T-helper 2 cell treated with Interferon-gamma antibody and Interleukin-4, amounts not matched to agents 100 ng/mL and 5 ng/mL, for 36 hours (primary cell): Measurements from ENCODE around the gene ACO2. TPM values are rescaled to one million over a fixed set of nuclear protein-coding genes. Genes with fewer than 3 reads are reported as not detected.
"Not testable (repeated sequence)": the region's sequence is repeated elsewhere in the genome, so short reads cannot be mapped to it uniquely, and the experiment has no call there.

Experiments
- intact Hi-C: fragments of 100-400 bp; cut with micrococcal nuclease; formaldehyde crosslinking; loops from one replicate; pipeline ENCODE4 v1.15.1; 2023
- total RNA-seq: library from RNA; stranded (reverse); gene quantifications from 2 replicates; pipeline ENCODE4 v1.2.3, GENCODE V29; 2022

Gene ACO2
- total RNA-seq, 1 donor from 2014 or later = 87.8 TPM

DNA sequence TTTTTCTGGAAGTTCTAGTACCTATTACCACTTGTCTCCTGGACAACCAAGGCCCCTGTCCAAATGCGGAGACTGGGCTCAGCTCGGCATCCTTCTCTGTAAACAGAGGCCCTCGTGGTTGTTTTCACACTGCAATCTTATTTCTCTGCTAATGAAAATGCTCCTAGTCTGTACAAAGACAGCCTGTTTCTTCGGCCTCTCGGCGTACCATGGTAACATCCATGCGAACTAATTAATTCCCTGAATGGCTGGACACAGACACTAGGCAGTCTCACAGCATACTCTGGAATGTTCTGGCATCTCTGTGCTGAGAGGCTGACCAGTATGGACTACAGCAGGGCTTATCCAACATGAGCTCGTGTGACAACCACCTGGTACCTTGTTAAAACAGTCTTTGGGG lies 69.7 kb downstream of the ACO2 start:
- intact Hi-C loops = no loop called here

DNA sequence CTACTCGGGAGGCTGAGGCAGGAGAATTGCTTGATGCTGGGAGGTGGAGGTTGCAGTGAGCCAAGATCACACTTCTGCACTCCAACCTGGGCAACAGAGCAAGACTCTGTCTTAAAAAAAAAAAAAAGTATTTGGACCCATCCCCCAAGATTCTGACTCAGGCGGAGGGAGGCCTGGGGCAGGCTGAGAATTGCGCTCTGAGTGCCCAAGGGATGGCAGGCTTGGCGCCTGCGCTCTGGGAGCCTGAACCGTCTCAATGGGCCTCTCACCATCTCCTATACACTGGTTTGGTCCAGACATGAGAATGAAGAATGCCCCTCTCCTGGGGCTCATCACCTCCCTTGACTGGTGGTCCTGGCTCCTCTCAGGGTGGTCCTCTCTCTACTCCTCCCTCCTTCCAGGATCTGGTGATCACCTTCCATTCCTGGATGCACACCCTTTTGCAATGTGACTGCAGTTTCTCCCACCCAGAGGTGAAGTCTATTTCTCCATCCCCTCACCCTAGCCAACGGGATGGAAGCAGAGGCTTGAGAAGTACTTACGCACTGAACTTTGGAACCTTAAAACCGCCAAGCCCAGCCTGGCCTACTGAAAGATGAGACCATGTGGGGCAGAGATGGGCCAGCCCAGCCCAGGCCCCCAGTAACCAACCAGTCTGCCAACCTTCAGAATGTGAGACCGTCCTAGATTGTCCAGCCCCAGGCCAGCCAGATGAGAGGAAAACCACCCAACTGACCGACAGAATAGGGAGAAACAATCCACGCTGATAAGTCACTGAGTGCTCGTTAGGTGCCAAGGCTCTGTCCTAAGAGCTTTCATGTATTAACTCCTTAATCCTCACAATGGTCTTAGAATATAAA lies 70.5 kb downstream of the ACO2 start:
- intact Hi-C loops = no loop called here

DNA sequence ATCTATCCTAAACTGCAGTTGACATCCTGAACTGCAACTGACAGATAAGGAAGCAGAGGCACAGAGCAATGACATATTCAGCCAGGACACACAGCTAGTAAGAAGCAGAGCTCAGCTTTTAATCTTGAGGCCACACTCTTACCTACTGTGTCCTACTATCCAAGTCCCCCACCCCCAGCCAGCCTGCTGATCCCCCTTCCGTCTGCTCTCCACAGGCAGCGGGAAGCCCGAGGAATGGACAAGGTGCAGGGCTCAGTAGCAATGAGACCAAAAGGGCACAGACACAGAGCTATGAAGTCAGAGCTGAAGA lies 71.0 kb downstream of the ACO2 start:
- intact Hi-C loops = no loop called here

DNA sequence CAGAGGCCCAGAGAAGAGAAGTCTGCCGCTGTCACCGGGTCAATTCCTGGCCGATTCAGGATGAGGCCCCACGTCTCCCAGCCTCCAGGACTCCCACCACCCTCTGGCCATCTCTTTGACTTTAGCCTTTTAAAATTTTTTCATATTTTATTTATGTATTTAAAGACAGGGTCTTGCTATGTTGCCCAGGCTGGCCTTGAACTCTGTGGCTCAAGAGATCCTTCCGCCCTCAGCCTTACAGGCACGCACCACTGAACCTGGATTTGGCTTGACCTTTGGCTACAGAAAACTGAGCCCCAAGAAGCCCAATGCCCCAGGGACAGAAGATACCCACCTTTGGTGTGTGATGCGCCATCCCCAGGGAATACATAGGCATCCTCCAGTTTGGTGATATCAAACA lies 71.4 kb downstream of the ACO2 start:
- intact Hi-C loops = no loop called here

DNA sequence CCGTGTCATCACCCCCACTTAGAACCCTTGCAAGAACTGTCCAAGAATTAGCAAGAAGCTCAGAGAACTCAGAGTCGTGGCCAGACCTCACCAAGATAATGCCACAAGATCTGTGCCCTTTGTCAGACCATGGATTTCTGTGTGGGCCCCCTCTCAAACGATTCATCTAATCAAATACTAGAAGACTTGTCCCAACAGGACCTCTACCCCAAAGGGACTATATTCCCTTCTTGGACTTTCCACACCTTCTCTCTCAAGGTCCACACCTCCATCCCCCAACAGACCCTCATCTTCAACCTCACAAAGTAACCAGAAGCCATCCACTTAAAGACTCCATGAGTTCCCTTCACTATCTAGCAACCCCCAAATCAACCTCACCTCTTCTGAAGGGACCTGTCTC lies 72.6 kb downstream of the ACO2 start:
- intact Hi-C loops = no loop called here

DNA sequence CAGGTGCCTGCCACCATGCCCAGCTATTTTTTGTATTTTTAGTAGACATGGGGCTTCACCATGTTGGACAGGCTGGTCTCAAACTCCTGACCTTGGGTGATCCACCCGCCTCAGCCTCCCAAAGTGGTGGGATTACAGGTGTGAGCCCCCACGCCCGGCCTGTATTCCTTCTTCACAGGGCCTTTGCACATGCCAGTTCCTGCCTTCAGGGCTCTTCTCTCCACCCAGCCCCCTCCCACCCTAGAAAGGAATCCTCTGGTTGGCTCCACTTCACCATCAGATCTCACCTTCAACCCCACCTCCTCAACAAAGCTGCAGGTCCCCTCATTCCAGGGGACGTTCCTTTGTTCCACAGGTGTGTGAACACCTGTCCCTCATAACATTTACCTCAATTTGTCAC lies 73.3 kb downstream of the ACO2 start:
- intact Hi-C loops = no loop called here

DNA sequence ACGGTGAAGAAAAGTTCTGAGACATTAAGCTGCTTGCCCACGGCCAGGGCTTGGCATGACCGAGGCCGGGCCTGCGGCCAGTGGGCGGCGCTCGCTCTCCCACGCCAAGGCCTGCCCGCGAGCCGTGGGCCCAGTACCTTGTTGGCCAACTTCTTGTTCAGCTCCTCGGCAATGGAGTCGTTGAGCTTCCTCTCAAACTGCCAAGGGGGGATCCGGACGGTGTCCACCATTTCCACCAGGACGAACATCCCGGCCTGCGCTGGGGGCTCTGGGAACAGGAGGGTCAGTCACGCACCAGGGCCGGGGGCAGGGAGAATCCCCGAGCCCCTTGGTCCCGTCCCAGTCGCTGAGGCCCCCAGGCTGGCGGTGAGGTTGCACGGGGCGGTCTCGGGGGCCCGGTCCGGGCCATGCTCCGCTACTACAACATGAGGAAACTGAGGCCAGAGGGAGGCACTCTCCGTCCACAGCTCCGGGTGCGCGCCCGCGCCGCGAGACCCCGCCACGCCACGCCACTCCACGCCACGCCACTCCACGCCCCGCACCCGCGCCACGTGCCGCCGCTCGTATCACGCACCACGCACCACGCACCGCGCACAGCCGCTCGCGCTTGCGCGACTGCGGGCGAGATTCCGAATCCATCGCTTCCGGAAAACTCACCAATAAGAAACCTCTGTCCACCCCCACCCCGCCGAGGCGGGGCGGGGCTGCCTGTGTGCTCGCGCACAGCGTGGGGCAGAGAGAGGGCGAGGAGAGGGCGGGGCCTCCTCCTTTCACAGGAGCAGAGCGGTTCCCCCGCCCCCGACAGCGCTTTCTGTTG lies 75.1 kb downstream of the ACO2 start, which contains the start of gene POLR3H:
POLR3H (minus strand) TSS at position 617 of the 817 bp plus-strand sequence; CDS start at position 248, 369 bp downstream.
- intact Hi-C loops = loop anchor here (1.0 to 2.0 kb wide), 2 partner anchors 45 to 77 kb away; partner anchors contain the start of genes DESI1, PMM1 and XRCC6

DNA sequence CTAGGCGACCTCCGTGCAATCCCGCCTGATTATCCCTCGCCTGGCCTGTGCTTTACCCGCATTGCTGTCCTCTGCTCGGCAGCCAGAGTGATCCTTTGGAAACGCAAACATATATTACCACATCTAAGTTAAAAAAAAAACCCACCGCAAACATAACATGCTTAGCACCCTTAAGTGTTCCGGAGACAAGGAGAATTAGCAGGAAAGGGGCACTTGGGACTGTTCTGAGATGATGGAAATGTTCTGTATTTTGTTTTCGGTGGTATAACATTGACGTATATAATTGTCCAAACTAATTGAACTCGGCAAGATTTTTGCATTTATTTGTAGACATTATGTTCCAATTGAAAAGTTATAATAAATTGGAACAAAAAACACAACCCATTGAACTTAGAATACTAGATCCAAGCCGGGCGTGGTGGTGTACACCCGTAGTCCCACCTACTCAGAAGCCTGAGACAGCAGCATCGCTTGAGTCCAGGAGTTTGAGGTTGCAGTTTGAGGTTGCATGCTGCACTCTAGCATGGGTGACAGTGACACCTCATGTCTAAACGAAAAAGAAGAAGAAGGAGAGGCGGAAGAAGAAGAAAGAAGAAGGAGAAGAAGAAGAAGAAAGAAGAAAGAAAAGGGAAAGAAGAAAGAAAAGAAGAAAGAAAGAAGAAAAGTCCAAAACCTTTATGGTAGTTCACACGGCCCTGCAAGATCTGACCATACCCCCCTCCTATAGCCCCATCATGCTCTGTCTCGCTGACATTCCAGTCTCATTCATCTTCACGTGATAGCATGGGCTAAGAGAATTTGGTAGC lies 76.0 kb downstream of the ACO2 start:
- intact Hi-C loops = loop anchor here (1.0 to 2.0 kb wide), 2 partner anchors 44 to 76 kb away; partner anchors contain the start of genes DESI1, PMM1 and XRCC6

DNA sequence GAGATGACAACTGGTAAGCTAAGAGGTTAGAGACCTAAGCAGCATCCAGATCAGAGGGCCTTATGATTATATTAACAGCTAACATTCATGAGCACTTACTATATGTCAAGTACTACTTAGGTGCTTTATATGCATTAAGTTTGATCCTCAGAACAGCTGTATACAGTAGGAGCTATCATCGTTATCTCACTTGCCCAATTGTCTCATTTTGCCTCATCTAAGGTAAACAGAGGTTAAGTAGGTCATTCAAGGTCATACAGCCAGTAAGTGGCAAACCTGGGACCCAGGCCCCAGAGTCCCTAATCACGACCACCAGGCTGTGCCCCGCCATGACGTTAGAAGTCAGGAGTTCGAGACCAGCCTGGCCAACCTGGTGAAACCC lies 79.9 kb downstream of the ACO2 start:
- intact Hi-C loops = no loop called here

DNA sequence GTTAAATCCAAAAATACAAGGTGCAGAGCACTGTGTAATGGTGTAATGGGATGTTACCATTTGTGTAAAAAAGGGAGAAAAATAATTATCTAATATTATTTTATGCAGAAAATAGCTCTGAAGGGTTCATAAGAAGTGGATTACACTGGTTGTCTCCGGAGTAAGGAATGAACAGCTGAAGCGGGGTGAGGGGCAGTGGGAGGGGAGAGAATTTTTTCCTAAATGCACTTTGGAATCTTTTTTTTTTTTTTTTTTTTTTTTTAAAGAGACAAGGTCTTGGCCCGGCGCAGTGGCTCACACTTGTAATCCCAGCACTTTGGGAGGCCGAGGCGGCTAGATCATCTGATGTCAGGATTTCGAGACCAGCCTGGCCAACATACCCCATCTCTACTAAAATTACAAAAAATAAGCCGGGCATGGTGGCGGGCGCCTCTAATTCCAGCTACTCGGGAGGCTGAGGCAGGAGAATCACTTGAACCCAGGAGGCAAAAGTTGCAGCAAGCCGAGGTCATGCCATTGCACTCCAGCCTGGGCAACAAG lies 82.1 kb downstream of the ACO2 start:
- intact Hi-C loops = no loop called here

DNA sequence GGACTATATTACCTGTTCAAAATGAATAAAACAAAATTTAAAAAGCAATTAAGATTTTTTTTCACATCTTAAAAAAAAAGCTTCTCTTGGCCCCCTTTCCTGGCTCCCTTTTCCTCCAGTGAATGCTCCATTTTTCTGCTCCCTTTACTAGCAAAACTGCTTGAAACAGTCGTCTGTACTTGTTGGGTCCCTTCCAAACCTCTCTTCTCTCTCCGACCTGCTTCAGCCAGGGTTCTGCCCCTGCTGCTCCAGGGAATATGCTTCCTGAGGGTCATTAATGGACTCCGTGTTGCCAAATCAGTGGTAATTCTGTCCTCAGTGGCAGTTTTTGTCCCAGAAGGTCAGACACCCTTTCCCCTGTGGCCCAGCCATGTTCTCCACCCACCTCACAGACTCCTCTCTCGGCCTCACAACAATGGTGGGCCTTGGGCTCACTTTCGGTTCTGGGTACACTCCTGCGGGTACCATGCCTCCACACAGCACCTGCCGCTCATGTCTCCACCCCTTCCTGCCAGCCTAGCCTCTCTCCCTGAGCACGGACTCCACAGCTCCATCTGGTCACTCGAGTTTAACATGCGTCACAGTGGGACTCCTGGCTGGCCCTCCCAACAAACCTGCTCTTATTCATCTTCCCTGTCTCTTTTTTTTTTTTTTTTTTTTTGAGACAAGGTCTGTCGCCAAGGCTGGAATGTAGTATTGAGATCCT lies 83.1 kb downstream of the ACO2 start:
- intact Hi-C loops = no loop called here

DNA sequence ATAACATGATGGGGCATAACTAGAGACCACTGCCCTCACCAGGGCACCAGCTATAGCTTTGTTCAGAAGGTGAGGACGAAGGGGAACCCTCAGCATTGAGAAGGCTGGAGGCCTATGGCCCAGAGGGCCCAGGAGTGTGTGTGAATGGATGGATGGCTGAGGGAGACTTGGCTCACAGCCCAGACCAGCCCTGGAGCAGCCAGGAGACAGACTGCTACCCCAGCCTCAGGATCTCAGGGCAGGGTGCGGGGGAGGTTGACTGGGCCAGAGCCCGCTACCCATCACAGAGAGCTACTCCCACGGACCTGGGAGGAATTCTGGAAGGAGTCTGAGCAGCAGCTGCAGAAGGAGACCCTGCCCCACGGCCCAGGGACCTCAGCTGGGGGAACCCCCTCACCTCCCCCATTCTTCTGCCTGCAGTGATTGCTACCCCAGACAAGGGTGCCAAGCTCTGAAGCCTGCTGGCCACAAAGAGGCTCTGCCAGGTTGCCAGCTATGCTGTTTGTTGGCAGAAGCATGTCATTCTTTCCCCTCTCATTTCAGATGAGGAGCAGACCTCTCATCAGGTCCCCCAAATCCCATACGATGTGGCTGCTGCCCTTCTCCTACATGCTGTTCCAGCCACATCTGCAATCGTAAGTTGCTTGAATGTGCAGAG lies 86.5 kb downstream of the ACO2 start:
- intact Hi-C loops = no loop called here

DNA sequence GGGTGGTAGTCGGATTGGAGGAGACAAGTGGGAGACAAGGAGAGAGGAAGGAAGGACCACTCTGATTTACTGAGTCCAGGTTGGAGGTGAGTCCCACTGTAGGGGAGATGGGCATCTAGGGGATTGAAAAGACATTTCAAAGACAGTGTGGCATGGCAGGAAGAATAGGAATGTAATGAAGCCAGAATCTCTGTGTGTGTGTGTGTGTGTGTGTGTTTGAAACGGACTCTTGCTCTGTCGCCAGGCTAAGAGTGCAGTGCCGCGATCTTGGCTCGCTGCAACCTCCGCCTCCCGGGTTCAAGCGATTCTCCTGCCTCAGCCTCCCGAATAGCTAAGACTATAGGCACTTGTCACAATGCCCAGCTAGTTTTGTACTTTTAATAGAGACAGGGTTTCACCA lies 87.6 kb downstream of the ACO2 start:
- intact Hi-C loops = no loop called here

DNA sequence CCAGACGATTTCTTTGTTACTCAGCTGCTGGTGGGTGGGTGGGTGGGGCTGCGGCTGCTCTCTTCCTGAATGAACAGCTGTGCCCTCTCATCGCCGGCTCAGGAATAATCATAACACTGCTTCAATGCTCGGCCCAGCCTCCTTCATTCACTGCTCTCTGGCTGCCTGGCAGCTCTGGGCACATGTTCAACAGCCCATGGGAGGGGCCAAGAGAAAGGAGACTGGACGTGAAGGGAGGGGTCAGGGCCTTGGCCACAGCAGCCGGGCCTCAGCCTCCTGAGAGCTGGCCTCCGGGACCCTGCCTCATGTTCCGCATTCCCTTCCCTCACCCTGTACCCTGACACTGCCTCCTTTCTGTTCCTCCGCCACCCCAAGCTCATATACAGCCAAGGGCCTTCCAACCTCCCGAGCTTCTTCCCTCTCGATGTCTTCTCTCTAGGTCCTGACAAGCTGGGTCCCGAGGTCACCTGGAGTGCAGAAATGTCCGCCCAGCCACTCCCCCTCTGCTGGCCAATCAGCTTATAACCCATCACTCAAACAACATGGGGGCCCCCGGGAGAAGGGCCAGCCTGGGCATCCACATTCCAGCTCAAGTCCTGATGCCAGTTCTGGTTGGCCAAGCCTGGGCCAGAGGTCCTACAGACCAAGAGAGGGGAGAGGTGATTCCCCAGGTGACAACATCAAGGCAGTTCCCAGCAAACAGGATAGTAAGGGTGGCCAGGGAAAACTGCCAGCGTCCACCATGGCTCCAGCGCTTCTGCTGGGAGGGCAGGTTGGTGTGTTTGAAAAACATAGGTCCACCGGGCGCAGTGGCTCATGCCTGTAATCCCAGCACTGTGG lies 88.7 kb downstream of the ACO2 start:
- intact Hi-C loops = no loop called here

DNA sequence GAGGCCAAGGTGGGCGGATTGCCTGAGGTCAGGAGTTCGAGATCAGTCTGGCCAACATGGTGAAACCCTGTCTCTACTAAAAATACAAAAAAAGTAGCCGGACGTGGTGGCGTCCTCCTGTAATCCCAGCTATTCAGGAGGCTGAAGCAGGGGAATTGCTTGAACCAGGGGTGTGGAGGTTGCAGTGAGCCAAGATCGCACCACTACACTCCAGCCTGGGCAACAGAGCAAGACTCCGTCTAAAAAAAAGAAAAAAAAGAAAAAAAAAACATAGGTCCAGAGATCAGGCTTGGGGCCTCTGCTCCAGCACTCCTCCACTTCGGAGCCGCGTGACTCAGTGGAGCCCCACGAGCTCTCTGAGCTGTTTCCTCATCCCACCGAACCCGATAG lies 89.3 kb downstream of the ACO2 start:
- intact Hi-C loops = not testable (repeated sequence)

DNA sequence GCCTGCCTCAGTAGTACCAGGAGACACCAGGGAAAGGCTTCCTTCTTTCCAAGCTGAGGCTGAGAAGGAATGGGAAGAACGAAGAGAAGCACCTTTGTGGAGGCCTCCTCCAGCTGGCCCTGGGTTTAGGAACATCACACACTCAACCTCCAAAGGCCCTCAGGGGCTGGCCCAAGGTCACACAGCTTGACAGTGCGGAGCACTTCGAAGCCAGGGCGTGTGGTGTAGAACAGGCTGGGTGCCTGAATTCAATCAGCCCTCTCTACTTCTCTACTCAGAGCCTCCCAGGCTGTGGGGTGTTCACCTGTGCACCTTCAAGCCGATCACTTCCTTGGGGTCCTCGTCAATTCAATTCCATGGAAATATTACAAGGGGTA lies 91.2 kb downstream of the ACO2 start:
- intact Hi-C loops = no loop called here

DNA sequence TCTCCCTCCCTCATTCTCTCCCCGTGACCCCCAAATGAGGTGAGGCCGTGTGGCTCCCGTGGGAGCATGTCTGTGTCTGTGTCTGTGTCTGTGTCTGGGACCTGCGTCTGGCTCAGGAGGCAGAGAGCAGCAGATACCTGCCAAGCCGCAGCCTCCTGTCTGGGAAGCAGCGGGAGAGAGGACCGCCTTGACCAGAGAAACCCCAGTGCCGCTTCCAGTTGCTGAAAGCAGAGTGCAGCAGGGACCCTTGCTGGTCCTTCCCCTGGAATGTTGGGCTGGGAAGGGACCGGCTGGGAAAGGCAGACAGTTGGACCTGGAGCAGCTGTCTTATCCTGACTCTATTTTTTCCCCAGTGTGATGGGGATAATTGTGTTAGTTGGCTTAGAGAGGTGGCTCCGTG lies 92.4 kb downstream of the ACO2 start:
- intact Hi-C loops = no loop called here

DNA sequence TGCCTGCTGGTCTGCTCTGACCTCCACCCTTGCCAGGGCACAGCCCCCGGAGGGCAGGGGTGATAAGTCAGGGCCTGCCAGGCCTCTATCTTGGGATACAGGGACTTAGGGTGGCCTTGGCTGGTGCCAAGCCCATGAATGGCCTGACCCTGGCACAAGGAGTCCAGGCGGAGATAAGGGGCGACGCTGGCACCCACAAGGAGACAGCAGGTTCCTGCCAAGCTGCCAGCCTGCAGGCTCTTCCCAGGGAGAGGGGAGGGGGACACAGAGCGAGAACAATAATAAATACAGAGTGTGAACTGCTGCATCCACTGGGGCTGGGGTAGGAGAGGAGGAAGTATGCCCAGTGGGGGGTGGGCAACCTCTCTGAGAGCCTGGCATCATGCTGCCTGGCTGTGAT lies 92.9 kb downstream of the ACO2 start:
- intact Hi-C loops = no loop called here

DNA sequence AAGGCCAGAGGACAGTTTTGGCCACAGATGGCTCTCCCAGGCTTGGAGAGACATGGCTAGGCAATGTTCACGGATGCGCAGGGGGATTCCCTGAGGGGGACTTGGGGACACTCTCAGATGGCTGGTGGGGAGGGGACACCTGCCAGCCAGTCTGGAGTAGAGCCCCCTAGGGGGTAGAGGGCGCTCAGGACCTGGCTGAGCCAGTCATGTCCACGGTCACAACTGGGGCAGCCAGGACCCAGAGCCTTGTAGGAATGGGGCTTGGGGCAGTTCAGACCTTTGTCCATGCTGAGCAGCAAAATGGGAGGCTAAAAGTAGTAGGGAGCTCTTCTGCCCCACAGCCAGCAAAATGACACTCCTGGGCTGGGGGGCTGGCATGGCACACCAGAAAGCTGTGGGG lies 93.5 kb downstream of the ACO2 start:
- intact Hi-C loops = no loop called here
